ENCODE results near the gene ASPSCR1. TPM values are rescaled to one million over a fixed set of nuclear protein-coding genes. Genes with fewer than 3 reads are reported as not detected.

Gene ASPSCR1
- total and polyA plus RNA-seq, 8 donors = 35.1 to 64.3 (median 44.4) TPM

DNA sequence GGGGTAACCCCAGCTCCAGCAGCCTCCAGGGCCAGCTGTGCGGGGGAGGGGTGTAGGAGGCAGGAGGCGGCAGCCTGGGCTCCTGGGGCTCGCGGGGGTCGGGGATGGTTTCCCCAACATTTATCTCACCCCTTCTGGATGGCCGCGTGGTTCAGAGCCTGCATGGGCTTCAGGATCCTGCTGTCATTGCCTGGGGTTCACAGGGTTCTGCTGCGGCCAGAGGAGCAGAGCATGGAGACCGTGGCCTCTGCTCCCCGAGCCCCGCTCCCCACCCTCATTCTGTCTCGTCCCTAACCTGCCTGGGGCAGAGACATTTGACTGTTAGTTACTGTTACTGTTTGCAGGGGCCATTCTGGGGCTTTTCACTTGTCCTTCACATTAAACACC lies 35.3 kb upstream of the ASPSCR1 start:
- TF ChIP-seq, protein P1, sequence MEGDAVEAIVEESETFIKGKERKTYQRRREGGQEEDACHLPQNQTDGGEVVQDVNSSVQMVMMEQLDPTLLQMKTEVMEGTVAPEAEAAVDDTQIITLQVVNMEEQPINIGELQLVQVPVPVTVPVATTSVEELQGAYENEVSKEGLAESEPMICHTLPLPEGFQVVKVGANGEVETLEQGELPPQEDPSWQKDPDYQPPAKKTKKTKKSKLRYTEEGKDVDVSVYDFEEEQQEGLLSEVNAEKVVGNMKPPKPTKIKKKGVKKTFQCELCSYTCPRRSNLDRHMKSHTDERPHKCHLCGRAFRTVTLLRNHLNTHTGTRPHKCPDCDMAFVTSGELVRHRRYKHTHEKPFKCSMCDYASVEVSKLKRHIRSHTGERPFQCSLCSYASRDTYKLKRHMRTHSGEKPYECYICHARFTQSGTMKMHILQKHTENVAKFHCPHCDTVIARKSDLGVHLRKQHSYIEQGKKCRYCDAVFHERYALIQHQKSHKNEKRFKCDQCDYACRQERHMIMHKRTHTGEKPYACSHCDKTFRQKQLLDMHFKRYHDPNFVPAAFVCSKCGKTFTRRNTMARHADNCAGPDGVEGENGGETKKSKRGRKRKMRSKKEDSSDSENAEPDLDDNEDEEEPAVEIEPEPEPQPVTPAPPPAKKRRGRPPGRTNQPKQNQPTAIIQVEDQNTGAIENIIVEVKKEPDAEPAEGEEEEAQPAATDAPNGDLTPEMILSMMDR (IDR thresholded peaks at IDR 0.05) = no peak
- H3K4me3 ChIP-seq = no peak overlapping the region
- H3K27me3 ChIP-seq = peaks cover 0 to 64% of the 10 kb centered on the region in 2 donors
- DNase-seq (no peak), ATAC-seq (no peak)
- H3K4me1 ChIP-seq = peaks cover 0 to 8% of the 10 kb centered on the region in 2 donors
- no peaks in the 10 kb centered on the region for H3K9me3 ChIP-seq
- no peaks in the 10 kb centered on the region for H3K36me3 ChIP-seq
- no peak overlapping the region for H3K27ac ChIP-seq
- intact Hi-C loops (cut with DNase I) = no loop called here

DNA sequence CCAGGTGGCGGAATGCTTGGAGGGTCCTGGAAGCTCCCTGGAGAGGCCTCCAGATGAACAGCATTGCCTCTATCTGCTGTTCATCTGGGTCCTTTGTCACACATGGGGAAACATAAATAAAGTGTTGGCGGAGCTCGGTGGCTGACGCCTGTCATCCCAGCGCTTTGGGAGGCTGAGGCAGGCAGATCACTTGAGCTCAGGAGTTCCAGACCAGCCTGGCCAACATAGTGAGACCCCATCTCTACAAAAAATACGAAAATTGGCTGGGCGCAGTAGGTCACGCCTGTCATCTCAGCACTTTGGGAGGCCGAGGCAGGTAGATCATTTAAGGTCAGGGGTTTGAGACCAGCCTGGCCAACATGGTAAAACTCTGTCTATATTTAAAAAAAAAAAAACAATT lies 32.6 kb upstream of the ASPSCR1 start:
- ATAC-seq = no peak
- no peak overlapping the region for H3K4me3 ChIP-seq
- H3K27ac ChIP-seq = no peak overlapping the region
- H3K9me3 ChIP-seq = no peaks in the 10 kb centered on the region
- no peaks in the 10 kb centered on the region for H3K36me3 ChIP-seq
- intact Hi-C loops (cut with DNase I) = no loop called here
- no peak for DNase-seq
- peaks cover 0 to 46% of the 10 kb centered on the region in 2 donors for H3K27me3 ChIP-seq
- TF ChIP-seq, protein P1 (IDR thresholded peaks at IDR 0.05) = no peak
- H3K4me1 ChIP-seq = no peaks in the 10 kb centered on the region

DNA sequence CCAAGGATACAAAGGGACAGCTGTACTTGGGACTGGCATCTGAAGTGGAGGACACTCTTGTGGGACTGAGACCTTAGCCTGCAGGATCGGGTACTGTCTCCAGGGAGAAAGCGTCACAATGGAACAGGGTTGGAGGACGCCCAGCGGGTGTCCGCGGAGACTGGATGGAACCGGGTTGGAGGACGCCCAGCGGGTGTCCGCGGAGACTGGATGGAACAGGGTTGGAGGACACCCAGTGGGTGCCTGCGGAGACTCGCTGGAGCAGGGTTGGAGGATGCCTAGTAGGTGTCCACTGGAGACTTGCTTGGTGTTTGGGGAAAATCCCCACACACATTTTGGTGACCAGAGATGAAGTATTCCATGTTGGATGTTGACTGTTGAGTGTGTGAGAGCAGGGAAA lies 30.2 kb upstream of the ASPSCR1 start, which contains the start of gene MYADML2:
Gene MYADML2, minus strand, starts transcription at position 45 of the 400 bp plus-strand sequence. CDS start 5,492 bp downstream, outside the sequence.
- Histone ChIP-seq H3K27me3 (peaks cover 0 to 25% of the 10 kb centered on the region in 2 donors), H3K36me3 (no peaks in the 10 kb centered on the region), H3K4me1 (no peaks in the 10 kb centered on the region), H3K9me3 (no peaks in the 10 kb centered on the region), H3K27ac (no peak within 1 kb of the TSS), H3K4me3 (no peak within 1 kb of the TSS)
- no peak for DNase-seq
- TF ChIP-seq, protein P1 (IDR thresholded peaks at IDR 0.05) = no peak
- intact Hi-C loops (cut with DNase I) = no loop called here
- no peak for ATAC-seq

DNA sequence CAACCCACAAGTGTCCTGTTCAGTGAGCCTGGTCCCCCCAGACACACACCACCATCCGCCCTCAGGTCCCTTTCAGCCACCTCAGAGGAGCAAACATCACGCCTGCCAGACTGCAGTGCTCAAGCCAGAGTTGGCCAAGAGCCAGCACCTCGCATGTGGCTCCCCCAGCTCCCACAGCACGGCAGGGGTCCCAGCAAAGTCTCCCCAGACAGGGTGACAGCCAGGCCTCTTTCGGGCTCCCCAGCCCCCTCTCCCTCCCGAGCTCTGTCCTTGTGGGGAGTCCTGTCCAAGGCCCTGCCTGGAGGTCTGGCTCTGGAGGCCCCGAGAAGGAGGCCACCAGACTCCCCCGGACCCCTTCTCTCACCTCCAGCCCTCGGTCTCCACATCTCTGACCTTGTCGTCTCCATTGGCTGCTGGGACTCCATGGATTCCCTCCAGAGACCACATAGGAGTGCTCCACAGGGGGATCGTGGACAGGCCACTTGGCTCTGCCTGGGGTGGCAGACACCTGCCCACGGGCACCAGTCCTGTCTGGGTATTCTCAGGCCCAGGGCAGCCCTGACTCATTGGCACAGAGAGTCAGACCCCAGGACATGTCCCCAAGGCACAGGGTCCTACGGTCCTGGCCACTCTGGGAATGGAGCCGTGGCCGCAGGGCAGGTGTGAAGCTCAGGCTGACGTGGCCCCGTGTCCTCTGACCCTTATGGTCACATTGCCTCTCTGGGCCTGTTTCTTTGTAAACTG lies 28.6 kb upstream of the ASPSCR1 start:
- intact Hi-C loops (cut with DNase I) = no loop called here
- ATAC-seq = no peak

DNA sequence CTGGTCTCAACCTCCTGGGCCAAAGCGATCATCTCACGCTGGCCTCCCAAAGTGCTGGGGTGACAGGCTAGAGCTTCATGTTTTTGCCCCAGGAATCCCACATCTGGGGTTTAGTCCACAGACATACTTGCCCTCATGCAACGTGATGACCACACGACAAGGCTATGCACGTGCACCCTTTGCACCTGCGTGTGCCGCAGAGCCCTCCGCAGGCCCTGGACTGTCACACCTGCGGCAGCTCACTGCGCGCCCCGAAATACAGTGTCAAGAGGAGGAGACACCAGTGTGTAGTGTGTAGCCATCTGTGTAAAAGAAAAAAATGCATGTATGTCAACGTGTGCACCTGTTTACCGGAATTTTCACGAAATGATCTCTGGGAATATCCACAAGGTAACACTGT lies 26.9 kb upstream of the ASPSCR1 start:
- TF ChIP-seq, protein P1 (IDR thresholded peaks at IDR 0.05) = no peak
- no peaks in the 10 kb centered on the region for H3K4me1 ChIP-seq

More for the DNA sequence above, 28.6 kb upstream of the ASPSCR1 start:
- Histone ChIP-seq H3K36me3 (no peaks in the 10 kb centered on the region), H3K4me1 (no peaks in the 10 kb centered on the region), H3K27ac (no peak overlapping the region), H3K27me3 (peaks cover 0 to 12% of the 10 kb centered on the region in 2 donors), H3K9me3 (no peaks in the 10 kb centered on the region), H3K4me3 (no peak overlapping the region)
- TF ChIP-seq, protein P1 (IDR thresholded peaks at IDR 0.05) = no peak
- DNase-seq = no peak

More for the DNA sequence above, 26.9 kb upstream of the ASPSCR1 start:
- Histone ChIP-seq H3K27me3 (no peaks in the 10 kb centered on the region), H3K36me3 (no peaks in the 10 kb centered on the region), H3K4me3 (no peak overlapping the region), H3K27ac (no peak overlapping the region), H3K9me3 (no peaks in the 10 kb centered on the region)
- intact Hi-C loops (cut with DNase I) = no loop called here
- ATAC-seq = no peak
- no peak for DNase-seq
